GM12892 (cell line): ENCODE measurements around the gene AGPAT2.

Experiments
- DNase-seq: peaks from one replicate; pipeline ENCODE4 v3.0.0; 2011; ENCODE audit not compliant: insufficient read length
- FAIRE-seq: peaks from 2 replicates; lab custom pipeline; 2011; peaks lifted over from hg19 to GRCh38; lab: Jason Lieb, UNC
- POLR2A ChIP-seq: IDR thresholded peaks from 2 replicates; pipeline ENCODE4 v1.6.1; 2011; ENCODE audit warnings: low read depth, low read length, control low read depth
- POLR2AphosphoS5 ChIP-seq: IDR thresholded peaks from 2 replicates; pipeline ENCODE4 v1.6.1; 2011; ENCODE audit warnings: low read depth, low read length, control low read depth
- TAF1 ChIP-seq: IDR thresholded peaks from 2 replicates; pipeline ENCODE4 v1.6.1; 2011; ENCODE audit warnings: low read depth, mild to moderate bottlenecking, control low read depth, low read length, borderline replicate concordance

AGPAT2 gene

GRCh38 chr9:136689108-136689460, 1.8 kb upstream of the AGPAT2 start:
- TF ChIP-seq TAF1 (no peak), POLR2AphosphoS5 (no peak), POLR2A (no peak)
- FAIRE-seq (no peak), DNase-seq (no peak)

GRCh38 chr9:136688274-136689107, 1.2 kb upstream of the AGPAT2 start:
- no peak for DNase-seq
- peak; percentile 79 for FAIRE-seq
- TF ChIP-seq POLR2AphosphoS5 (no peak), POLR2A (no peak), TAF1 (no peak)

- no peak for FAIRE-seq
- no peak for DNase-seq
- no peak for TF ChIP-seq POLR2A
- TF ChIP-seq TAF1: no peak
- no peak for TF ChIP-seq POLR2AphosphoS5
Measured at GRCh38 chr9:136687721-136688223, 515 bp upstream of the AGPAT2 start.

- TF ChIP-seq TAF1: no peak
- TF ChIP-seq POLR2AphosphoS5: no peak
- no peak for TF ChIP-seq POLR2A
- no peak for DNase-seq
- FAIRE-seq: no peak
Measured at GRCh38 chr9:136686534-136686793, 793 bp downstream of the AGPAT2 start.

GRCh38 chr9:136685790-136686533, 1.3 kb downstream of the AGPAT2 start:
- FAIRE-seq: peak; percentile 5

GRCh38 chr9:136685216-136685615, 2.0 kb downstream of the AGPAT2 start:
- no peak for FAIRE-seq
- no peak for TF ChIP-seq POLR2AphosphoS5
- no peak for TF ChIP-seq TAF1
- TF ChIP-seq POLR2A: no peak
- no peak for DNase-seq

More at GRCh38 chr9:136685790-136686533, 1.3 kb downstream of the AGPAT2 start:
- no peak for TF ChIP-seq POLR2A
- no peak for TF ChIP-seq TAF1
- TF ChIP-seq POLR2AphosphoS5: no peak
- DNase-seq: no peak

GRCh38 chr9:136684799-136685198, 2.5 kb downstream of the AGPAT2 start:
- TF ChIP-seq POLR2A (no peak), POLR2AphosphoS5 (no peak), TAF1 (no peak)
- no peak for DNase-seq
- no peak for FAIRE-seq

GRCh38 chr9:136684339-136684738, 2.9 kb downstream of the AGPAT2 start:
- FAIRE-seq (no peak), DNase-seq (no peak)
- no peak for TF ChIP-seq POLR2AphosphoS5
- no peak for TF ChIP-seq TAF1
- TF ChIP-seq POLR2A: no peak

- DNase-seq (no peak), FAIRE-seq (no peak)
- TF ChIP-seq POLR2A (no peak), POLR2AphosphoS5 (no peak)
Measured at GRCh38 chr9:136683755-136684154, 3.5 kb downstream of the AGPAT2 start.

- TF ChIP-seq POLR2AphosphoS5 (no peak), POLR2A (no peak), TAF1 (no peak)
- no peak for FAIRE-seq
- DNase-seq: no peak
Measured at GRCh38 chr9:136683173-136683745, 4.0 kb downstream of the AGPAT2 start.

- FAIRE-seq (no peak), DNase-seq (no peak)
- no peak for TF ChIP-seq POLR2A
- no peak for TF ChIP-seq TAF1
- TF ChIP-seq POLR2AphosphoS5: no peak
Measured at GRCh38 chr9:136682710-136683109, 4.5 kb downstream of the AGPAT2 start.
